Breast epithelium (tissue), 4 donors: ENCODE results near the gene CCDC74B. TPM values are rescaled to one million over a fixed set of nuclear protein-coding genes. Genes with fewer than 3 reads are reported as not detected.
A peak's percentile ranks its signal among the peaks of the same experiment; 100 is the strongest.
"Not testable (repeated sequence)": the region's sequence is repeated elsewhere in the genome, so short reads cannot be mapped to it uniquely, and the experiment has no call there.

Experiments
- DNase-seq, 2 donors: peaks; one replicate each; pipeline ENCODE4 v3.0.0-alpha.2; 2019; ENCODE audit warnings: low spot score in 2 of 2
- H3K27ac ChIP-seq, 2 donors: fragments of 200-600 bp; sonication (generic) in 1 of 2; one replicate each; pipeline ENCODE4 v1.5.1; 2016 to 2019; ENCODE audit warnings: mild to moderate bottlenecking in 1 of 2
- H3K27me3 ChIP-seq, 2 donors: fragments of 200-600 bp; sonication (generic) in 1 of 2; one replicate each; pipeline versions ENCODE4 v1.5.1 to v1.6.0; 2017 to 2019; ENCODE audit warnings: control low read depth in 1 of 2, mild to moderate bottlenecking in 1 of 2
- H3K36me3 ChIP-seq: fragments of 200-600 bp; one replicate; pipeline ENCODE4 v1.5.1; 2019
- H3K4me1 ChIP-seq, 2 donors: fragments of 200-600 bp; sonication (generic); one replicate each; pipeline ENCODE4 v1.5.1; 2016 to 2019; ENCODE audit warnings: control low read depth in 1 of 2
- H3K4me3 ChIP-seq, 3 donors: fragments of 200-600 bp; sonication (generic); 1 replicate in 2 of 3; 2 replicates in 1 of 3; pipeline ENCODE4 v1.5.1; 2016 to 2019; ENCODE audit warnings: mild to moderate bottlenecking in 3 of 3, moderate library complexity in 2 of 3
- H3K9me3 ChIP-seq, 2 donors: fragments of 200-600 bp; sonication (generic) in 1 of 2; one replicate each; pipeline ENCODE4 v1.5.1; 2016 to 2019; ENCODE audit warnings: control low read depth in 1 of 2
- POLR2A ChIP-seq: fragments of 450-650 bp; IDR thresholded peaks from one replicate; pipeline ENCODE4 v1.6.1; 2016; ENCODE audit warnings: antibody characterized with exemption, mild to moderate bottlenecking, moderate library complexity
- POLR2AphosphoS5 ChIP-seq, 3 donors: sonication (generic); formaldehyde crosslinking; IDR thresholded peaks; one replicate each; pipeline ENCODE4 v1.6.1; 2017; ENCODE audit warnings: antibody characterized with exemption in 3 of 3
- intact Hi-C: fragments of 100-400 bp; cut with DNase I; formaldehyde crosslinking; loops from one replicate; pipeline ENCODE4 v1.15.1; 2023; ENCODE audit warnings: low total_unique reads
- total RNA-seq, 3 donors: library from RNA; depleted of rRNA; stranded (reverse); fragments of >200 nt; gene quantifications; one replicate each; pipeline ENCODE4 v1.1.0, GENCODE V29; 2016
- TF ChIP-seq, protein P1 (sequence below), 3 donors: fragments of 450-650 bp; IDR thresholded peaks; one replicate each; pipeline ENCODE4 v1.5.1; 2016 to 2017; ENCODE audit warnings: antibody characterized with exemption in 3 of 3, mild to moderate bottlenecking in 3 of 3, moderate library complexity in 3 of 3

The CCDC74B gene
- 10 to 100 TPM in 1 of 3 donors, 1 to 10 TPM in 2; 2.7 to 16.1 (median 9.5) TPM for total RNA-seq

DNA sequence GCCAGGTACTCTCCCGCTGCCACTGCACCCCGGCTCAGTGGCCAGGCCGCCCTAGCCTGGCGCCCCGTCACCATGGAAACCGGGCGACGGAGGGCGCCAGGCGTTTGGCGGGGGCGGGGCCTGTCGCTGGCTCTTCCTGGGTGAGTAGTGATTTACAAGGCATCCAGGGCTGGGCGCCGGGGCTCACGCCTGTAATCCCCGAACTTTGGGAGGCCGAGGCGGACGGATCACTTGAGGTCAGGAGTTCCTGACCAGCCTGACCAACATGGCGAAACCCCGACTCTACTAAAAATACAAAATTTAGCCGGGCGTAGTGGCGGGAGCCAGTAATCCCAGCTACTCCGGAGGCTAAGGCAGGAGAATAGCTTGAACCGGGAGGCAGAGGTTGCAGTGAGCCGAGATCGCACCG is at the start of gene CCDC74B:
Gene CCDC74B (minus strand): TSS at position 107 of the 409 bp plus-strand sequence. CDS start 116 bp downstream, outside the sequence.
- peak in 1 of 2 donors; percentile 21 for DNase-seq
- H3K4me1 ChIP-seq, H3K36me3 ChIP-seq, H3K27ac ChIP-seq, intact Hi-C loops, H3K9me3 ChIP-seq, H3K27me3 ChIP-seq: not testable (repeated sequence)
- peak within 1 kb of the TSS; percentile 23 to 57 (median 44) for H3K4me3 ChIP-seq

DNA sequence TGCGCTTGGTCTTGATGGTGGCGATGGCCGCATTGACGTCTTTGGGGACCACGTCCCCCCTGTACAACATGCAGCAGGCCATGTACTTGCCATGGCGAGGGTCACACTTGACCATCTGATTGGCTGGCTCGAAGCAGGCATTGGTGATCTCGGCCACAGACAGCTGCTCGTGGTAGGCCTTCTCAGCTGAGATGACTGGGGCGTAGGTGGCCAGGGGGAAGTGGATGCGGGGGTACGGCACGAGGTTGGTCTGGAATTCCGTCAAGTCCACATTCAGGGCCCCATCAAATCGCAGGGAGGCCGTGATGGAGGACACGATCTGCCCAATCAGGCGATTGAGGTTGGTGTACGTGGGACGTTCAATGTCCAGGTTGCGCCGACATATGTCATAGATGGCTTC is 48.9 kb upstream of the CCDC74B start:
- intact Hi-C loops, H3K36me3 ChIP-seq, H3K4me3 ChIP-seq, DNase-seq, H3K9me3 ChIP-seq, H3K27ac ChIP-seq, H3K4me1 ChIP-seq, H3K27me3 ChIP-seq: not testable (repeated sequence)

DNA sequence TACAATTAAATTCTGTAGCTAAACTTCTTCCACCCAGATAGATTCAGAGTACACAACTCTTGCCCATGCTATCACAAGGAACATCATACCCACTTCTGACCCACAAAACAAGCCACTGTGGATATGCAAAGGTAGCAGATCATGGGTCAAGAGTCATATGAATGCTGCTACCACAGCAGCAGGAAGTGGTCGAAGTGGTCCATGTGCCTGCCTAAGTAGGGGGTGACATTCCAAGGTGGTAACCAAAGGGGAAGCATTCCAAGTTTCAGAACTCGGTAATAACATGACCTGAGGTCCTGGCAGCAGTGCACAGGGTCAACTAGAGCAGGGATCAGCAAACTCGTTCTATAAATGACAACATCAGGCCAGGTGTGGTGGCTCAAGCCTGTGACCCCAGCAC is 47.5 kb upstream of the CCDC74B start:
- DNase-seq, H3K27ac ChIP-seq, intact Hi-C loops, H3K4me3 ChIP-seq, H3K27me3 ChIP-seq, H3K9me3 ChIP-seq, H3K4me1 ChIP-seq, H3K36me3 ChIP-seq: not testable (repeated sequence)

DNA sequence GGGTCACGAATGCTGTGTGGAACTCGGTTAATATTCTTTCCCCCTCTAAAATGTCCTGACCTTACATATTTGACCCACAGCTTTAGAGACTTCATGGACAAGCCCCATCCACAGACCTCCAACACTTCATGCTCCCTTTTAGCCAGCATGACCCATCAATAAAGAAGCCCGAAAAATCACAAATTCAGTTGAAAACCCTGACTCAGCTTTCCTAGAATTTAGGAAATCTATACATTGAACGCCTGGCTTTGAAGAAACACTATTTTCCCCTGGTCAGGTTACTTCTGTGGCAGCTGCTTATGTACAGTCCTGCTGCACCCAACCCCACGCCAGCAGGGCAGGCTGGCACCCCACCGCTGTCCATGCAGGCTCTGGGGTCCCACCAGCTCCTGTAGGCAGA is 46.4 kb upstream of the CCDC74B start:
- H3K9me3 ChIP-seq, H3K27me3 ChIP-seq, H3K27ac ChIP-seq, H3K36me3 ChIP-seq, DNase-seq, intact Hi-C loops, H3K4me3 ChIP-seq, H3K4me1 ChIP-seq: not testable (repeated sequence)

DNA sequence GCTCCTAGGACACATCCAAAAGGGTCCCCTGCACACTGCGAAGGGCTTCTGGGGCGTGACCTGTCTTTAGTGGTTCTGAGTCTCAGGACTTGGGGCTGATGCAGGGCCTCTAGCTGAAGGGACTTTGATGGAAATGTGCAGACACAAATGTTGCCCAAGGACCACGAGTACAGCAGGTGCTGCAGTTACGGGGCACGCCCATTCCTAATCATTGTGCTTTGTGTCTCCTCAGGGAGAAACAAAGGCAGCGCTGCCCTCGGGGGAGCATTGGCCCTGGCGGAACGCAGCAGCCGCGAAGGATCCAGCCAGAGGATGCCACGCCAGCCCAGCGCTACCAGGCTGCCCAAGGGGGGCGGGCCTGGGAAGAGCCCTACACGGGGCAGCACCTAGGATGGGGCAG is 45.3 kb upstream of the CCDC74B start:
- H3K36me3 ChIP-seq, result no peaks in the 10 kb centered on the region
- no peaks in the 10 kb centered on the region for H3K4me1 ChIP-seq
- no peak for TF ChIP-seq POLR2AphosphoS5 (IDR thresholded peaks at IDR 0.05)
- TF ChIP-seq POLR2A, result no peak
- TF ChIP-seq, protein P1, sequence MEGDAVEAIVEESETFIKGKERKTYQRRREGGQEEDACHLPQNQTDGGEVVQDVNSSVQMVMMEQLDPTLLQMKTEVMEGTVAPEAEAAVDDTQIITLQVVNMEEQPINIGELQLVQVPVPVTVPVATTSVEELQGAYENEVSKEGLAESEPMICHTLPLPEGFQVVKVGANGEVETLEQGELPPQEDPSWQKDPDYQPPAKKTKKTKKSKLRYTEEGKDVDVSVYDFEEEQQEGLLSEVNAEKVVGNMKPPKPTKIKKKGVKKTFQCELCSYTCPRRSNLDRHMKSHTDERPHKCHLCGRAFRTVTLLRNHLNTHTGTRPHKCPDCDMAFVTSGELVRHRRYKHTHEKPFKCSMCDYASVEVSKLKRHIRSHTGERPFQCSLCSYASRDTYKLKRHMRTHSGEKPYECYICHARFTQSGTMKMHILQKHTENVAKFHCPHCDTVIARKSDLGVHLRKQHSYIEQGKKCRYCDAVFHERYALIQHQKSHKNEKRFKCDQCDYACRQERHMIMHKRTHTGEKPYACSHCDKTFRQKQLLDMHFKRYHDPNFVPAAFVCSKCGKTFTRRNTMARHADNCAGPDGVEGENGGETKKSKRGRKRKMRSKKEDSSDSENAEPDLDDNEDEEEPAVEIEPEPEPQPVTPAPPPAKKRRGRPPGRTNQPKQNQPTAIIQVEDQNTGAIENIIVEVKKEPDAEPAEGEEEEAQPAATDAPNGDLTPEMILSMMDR (IDR thresholded peaks at IDR 0.05), result no peak
- H3K9me3 ChIP-seq, result no peaks in the 10 kb centered on the region
- no peak overlapping the region for H3K27ac ChIP-seq
- intact Hi-C loops, result no loop called here
- no peak overlapping the region for H3K4me3 ChIP-seq
- DNase-seq, result no peak
- no peaks in the 10 kb centered on the region for H3K27me3 ChIP-seq

DNA sequence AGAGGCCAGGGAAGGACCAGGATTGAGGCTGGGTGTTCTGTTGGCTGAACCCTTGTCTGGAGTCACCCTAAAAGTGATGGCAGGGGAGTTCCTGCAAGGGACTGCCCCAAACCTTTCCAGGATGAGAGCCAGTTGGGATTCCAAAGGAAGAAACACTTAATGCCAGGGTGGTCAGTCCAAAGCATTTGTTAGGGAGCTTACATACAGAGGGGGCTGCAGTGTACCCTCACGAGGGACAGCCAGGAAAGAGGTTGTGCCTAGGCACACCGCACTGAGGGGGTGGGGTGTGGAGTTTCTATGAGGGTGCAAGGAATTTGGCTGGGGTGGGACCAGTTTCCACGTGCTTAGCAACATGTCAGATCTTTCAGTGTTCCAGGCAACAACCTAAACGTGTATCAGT is 44.0 kb upstream of the CCDC74B start:
- not testable (repeated sequence) for H3K4me1 ChIP-seq, H3K4me3 ChIP-seq, H3K27me3 ChIP-seq, H3K36me3 ChIP-seq, DNase-seq, H3K27ac ChIP-seq, H3K9me3 ChIP-seq
- intact Hi-C loops, result loop anchor here (10.0 kb wide), 1 partner anchor 1296 kb away; no protein-coding TSS in a partner anchor

DNA sequence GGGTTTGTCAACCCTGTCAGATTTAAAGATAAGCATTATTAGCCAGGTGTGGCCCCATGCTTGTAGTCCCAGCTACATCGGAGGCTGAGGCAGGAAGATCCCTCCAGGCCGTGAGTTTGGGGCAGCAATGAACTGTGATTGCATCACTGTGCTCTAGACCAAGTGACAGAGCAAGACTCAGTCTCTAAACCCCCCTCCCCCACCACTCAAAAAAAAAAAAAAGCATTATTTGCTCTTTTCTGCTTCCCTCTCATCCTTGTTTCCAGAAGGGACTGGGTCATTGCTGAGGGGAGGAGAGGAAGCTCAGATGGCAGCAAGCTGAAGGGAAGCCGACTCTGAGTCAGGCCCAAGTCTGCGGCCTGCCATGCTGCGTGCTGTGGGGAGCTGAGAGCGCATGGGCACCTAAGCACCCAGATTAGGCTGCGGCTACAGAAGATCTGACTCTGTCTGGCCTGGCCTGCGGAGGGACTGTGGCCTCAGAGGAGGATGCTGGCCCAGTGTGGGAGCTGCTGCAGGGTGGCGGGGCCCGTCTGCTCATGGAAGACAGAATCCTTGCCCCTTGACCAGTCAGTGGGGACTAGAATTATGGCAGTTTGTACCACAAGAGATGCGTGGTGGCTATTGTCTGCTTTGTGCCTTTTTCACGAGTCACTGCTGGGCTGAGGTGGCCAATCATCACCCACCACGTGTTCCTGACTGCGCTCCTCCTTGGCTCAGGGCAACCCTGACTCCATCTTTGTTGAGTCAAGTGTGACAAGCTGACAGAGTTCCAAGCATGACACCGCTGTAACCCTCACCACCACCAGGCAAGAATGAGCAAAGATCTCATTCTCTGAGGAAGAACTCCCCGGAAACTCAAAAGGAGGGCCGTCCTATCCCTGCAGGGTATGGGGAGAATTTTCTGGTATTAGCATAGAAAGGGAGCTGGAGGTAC is 43.2 kb upstream of the CCDC74B start:
- not testable (repeated sequence) for H3K9me3 ChIP-seq, DNase-seq, H3K27me3 ChIP-seq, H3K36me3 ChIP-seq, H3K27ac ChIP-seq, H3K4me1 ChIP-seq, H3K4me3 ChIP-seq
- intact Hi-C loops, result loop anchor here (10.0 kb wide), 1 partner anchor 1297 kb away; no protein-coding TSS in a partner anchor

DNA sequence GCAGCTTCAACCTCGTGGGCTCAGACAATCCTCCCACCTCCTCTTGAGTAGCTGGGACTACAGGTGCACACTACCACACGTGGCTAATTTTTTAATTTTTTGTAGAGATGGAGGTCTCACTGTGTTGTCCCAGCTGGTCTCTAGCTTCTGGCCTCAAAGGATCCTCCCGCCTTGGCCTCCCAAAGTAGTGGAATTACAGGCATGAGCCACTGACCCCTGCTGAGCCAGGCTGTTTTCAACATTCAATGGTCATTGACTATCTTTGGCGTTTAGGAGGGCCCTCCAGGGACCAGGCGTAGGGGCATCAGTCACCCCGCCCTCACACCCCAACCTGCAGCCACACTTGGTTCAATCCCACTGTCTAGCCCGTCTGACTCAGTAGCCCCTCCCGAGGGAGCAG is 42.4 kb upstream of the CCDC74B start:
- Histone ChIP-seq H3K27me3 (no peaks in the 10 kb centered on the region), H3K9me3 (no peaks in the 10 kb centered on the region), H3K36me3 (no peaks in the 10 kb centered on the region), H3K4me3 (no peak overlapping the region), H3K27ac (no peak overlapping the region), H3K4me1 (no peaks in the 10 kb centered on the region)
- DNase-seq, result no peak
- TF ChIP-seq POLR2A (no peak), POLR2AphosphoS5 (IDR thresholded peaks at IDR 0.05) (no peak)
- TF ChIP-seq, protein P1 (IDR thresholded peaks at IDR 0.05), result no peak
- intact Hi-C loops, result loop anchor here (10.0 kb wide), 1 partner anchor 1298 kb away; no protein-coding TSS in a partner anchor
